HEK293 (cell line): ENCODE measurements around the gene MAN2B1.

Source experiments
- CTCF ChIA-PET: fragments of 350-600 bp; formaldehyde crosslinking; extraction: SDS; loops from one replicate; lab custom pipeline; 2021; ENCODE audit warnings: antibody characterized with exemption; lab: Yijun Ruan, JAX
- POLR2A ChIA-PET: fragments of 300-600 bp; formaldehyde crosslinking; extraction: SDS; loops from one replicate; lab custom pipeline; 2020; ENCODE audit warnings: antibody characterized with exemption, inconsistent platforms; lab: Yijun Ruan, JAX
- H3K27ac ChIP-seq: fragments of 200-500 bp; sonication (Bioruptor generic); 2 replicates; pipeline ENCODE4 v1.5.1; 2014; ENCODE audit warnings: low read depth, low read length, control low read depth, inconsistent platforms; ENCODE audit errors: extremely low read depth
- H3K36me3 ChIP-seq, 2 experiments: fragments of 200-500 bp in 1 of 2; sonication (Bioruptor generic) in 1 of 2; 1 replicate in 1 of 2; 2 replicates in 1 of 2; pipeline ENCODE4 v1.5.1; 2014 to 2017; ENCODE audit warnings: inconsistent platforms in 2 of 2, low read length in 2 of 2; ENCODE audit not compliant: control insufficient read depth in 2 of 2, insufficient read depth in 1 of 2
- H3K4me1 ChIP-seq: fragments of 200-500 bp; sonication (Bioruptor generic); 2 replicates; pipeline ENCODE4 v1.5.1; 2014; ENCODE audit warnings: mild to moderate bottlenecking, low read length, inconsistent platforms; ENCODE audit not compliant: control insufficient read depth, insufficient read depth
- H3K4me3 ChIP-seq: 2 replicates; pipeline ENCODE4 v1.5.1; 2011; ENCODE audit warnings: low read depth, mild to moderate bottlenecking, control low read depth, low read length, moderate library complexity
- H3K9me3 ChIP-seq: fragments of 200-500 bp; sonication (Bioruptor generic); 2 replicates; pipeline ENCODE4 v1.5.1; 2014; ENCODE audit warnings: low read depth, low read length, inconsistent platforms; ENCODE audit not compliant: control insufficient read depth, insufficient read depth
- EGR2 ChIP-seq: fragments of 450-650 bp; formaldehyde crosslinking; IDR thresholded peaks from 2 replicates; pipeline ENCODE4 v1.5.1; 2016; ENCODE audit warnings: low read depth, missing biosample characterization, missing genetic modification characterization
- FEZF1 ChIP-seq: fragments of 450-650 bp; formaldehyde crosslinking; IDR thresholded peaks from 2 replicates; pipeline ENCODE4 v1.5.1; 2016; ENCODE audit warnings: missing biosample characterization, missing genetic modification characterization
- KLF16 ChIP-seq: fragments of 450-650 bp; formaldehyde crosslinking; IDR thresholded peaks from 2 replicates; pipeline ENCODE4 v1.5.1; 2017; ENCODE audit warnings: missing biosample characterization, missing genetic modification characterization
- KLF8 ChIP-seq: fragments of 450-650 bp; formaldehyde crosslinking; IDR thresholded peaks from 2 replicates; pipeline ENCODE4 v1.5.1; 2016; ENCODE audit warnings: missing biosample characterization, missing genetic modification characterization
- SETDB1 ChIP-seq: IDR thresholded peaks from one replicate; pipeline ENCODE4 v1.6.1; 2017; ENCODE audit warnings: mild to moderate bottlenecking, low read length, moderate library complexity, mixed read lengths; ENCODE audit not compliant: insufficient read length
- SP2 ChIP-seq: fragments of 450-650 bp; formaldehyde crosslinking; IDR thresholded peaks from 2 replicates; pipeline ENCODE4 v1.5.1; 2016; ENCODE audit warnings: missing biosample characterization, missing genetic modification characterization
- SP3 ChIP-seq: fragments of 450-650 bp; formaldehyde crosslinking; IDR thresholded peaks from 2 replicates; pipeline ENCODE4 v1.5.1; 2016; ENCODE audit warnings: missing biosample characterization, missing genetic modification characterization
- ZBTB17 ChIP-seq: fragments of 450-650 bp; formaldehyde crosslinking; IDR thresholded peaks from 2 replicates; pipeline ENCODE4 v1.5.1; 2016; ENCODE audit warnings: missing biosample characterization, missing genetic modification characterization
- ZFP69B ChIP-seq: fragments of 450-650 bp; formaldehyde crosslinking; IDR thresholded peaks from 2 replicates; pipeline ENCODE4 v1.5.1; 2016; ENCODE audit warnings: missing biosample characterization, missing genetic modification characterization
- ZNF10 ChIP-seq: fragments of 450-650 bp; formaldehyde crosslinking; IDR thresholded peaks from 2 replicates; pipeline ENCODE4 v1.5.1; 2017; ENCODE audit warnings: missing biosample characterization, missing genetic modification characterization
- ZNF239 ChIP-seq: fragments of 450-650 bp; formaldehyde crosslinking; IDR thresholded peaks from 2 replicates; pipeline ENCODE4 v1.5.1; 2016; ENCODE audit warnings: missing biosample characterization, missing genetic modification characterization
- ZNF629 ChIP-seq: fragments of 450-650 bp; formaldehyde crosslinking; IDR thresholded peaks from 2 replicates; pipeline ENCODE4 v1.5.1; 2017; ENCODE audit warnings: missing biosample characterization, missing genetic modification characterization
- TF ChIP-seq, protein P1 (sequence below): fragments of 450-650 bp; formaldehyde crosslinking; conservative IDR thresholded peaks from 2 replicates; pipeline ENCODE4 v1.5.1; 2016; ENCODE audit warnings: low read depth, missing biosample characterization, missing genetic modification characterization
- TF ChIP-seq, protein P2 (sequence below): fragments of 450-650 bp; formaldehyde crosslinking; IDR thresholded peaks from 2 replicates; pipeline ENCODE4 v1.5.1; 2017; ENCODE audit warnings: missing biosample characterization, missing genetic modification characterization
- TF ChIP-seq, protein P3 (sequence below): sonication (generic); formaldehyde crosslinking; IDR thresholded peaks from 2 replicates; pipeline ENCODE4 v1.8.1; 2022; ENCODE audit warnings: mild to moderate bottlenecking, moderate library complexity, missing genetic modification reagents
- TF ChIP-seq, protein P4 (sequence below): fragments of 450-650 bp; formaldehyde crosslinking; IDR thresholded peaks from 2 replicates; pipeline ENCODE4 v1.5.1; 2016; ENCODE audit warnings: missing biosample characterization, missing genetic modification characterization
- TF ChIP-seq, protein P5 (sequence below): fragments of 450-650 bp; formaldehyde crosslinking; IDR thresholded peaks from 2 replicates; pipeline ENCODE4 v1.5.1; 2016; ENCODE audit warnings: missing biosample characterization, missing genetic modification characterization
- TF ChIP-seq, protein P6 (sequence below): IDR thresholded peaks from 2 replicates; pipeline ENCODE4 v1.6.1; 2011; ENCODE audit warnings: mild to moderate bottlenecking, low read depth, low read length, borderline replicate concordance

The MAN2B1 gene

DNA sequence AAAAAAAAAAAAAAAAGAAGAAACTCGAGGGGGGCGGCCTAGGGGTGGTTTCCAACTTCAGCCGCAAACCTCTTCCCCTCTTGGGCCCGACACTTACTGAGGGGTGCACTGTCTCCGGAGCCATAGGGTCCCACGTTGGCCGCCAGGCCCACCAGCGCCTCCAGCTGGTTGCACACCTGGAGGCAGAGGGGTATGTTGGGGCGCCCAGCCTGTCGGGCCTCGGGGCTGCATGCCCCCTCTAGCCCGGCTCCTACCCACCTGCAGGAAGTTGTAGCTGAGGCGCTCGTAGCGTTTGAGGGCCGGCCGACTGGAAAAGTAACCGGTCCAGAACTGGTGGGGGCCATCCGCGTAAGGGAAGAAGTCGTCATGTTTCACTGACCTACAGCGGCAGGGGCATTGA, 8.6 kb downstream of the MAN2B1 start:
- no peak for TF ChIP-seq ZNF629 (tag by site-specific recombination)
- TF ChIP-seq, all 188 proteins: peak for 0
- H3K9me3 ChIP-seq: no peaks in the 10 kb centered on the region
- no peak overlapping the region for H3K27ac ChIP-seq
- H3K4me1 ChIP-seq: no peaks in the 10 kb centered on the region
- ChIA-PET POLR2A (no interaction called here), CTCF (interaction anchor here (0.7 to 1.3 kb wide), 3 partner anchors 8 to 19 kb away, joined by 4 read pairs; no protein-coding TSS in a partner anchor)
- no peak overlapping the region for H3K4me3 ChIP-seq
- H3K36me3 ChIP-seq: peaks cover 16 to 62% of the 10 kb centered on the region in 2 experiments; a peak in 2 of 3 replicates

DNA sequence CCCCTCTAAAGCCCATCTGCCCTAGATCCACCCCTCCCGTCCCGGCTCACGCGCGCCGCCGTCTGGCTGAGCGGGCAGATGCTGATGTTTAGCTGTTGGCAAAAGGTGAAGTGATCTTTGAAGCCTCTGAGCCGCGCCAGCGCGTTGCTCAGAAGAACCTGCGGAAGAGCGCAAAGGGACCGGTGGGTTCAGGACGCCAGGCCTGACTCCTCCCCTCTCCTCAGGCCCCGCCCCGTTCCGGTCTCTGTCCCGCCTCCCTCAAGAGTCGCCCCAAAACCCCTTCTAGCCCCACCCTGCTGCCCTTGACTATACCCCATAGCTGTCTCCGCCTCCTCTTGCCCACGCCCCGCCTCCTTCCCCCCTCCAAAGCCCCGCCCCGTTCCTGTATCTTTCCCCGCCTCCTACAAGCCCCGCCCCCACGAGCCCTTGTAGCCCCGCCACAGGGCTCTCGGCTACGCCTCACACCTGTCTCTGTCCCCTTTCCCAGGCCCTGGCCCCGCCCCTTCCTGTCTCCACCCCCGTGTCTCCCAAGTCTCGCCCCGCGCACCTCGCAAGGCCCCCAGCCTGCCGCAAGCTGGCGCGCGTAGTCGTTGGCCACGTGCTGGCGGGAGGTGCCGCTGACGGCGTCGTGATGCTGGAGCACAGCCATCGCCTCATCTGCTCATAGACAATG, 9.5 kb downstream of the MAN2B1 start:
- Histone ChIP-seq H3K4me3 (no peak overlapping the region), H3K36me3 (peaks cover 9 to 58% of the 10 kb centered on the region in 2 experiments; a peak in 2 of 3 replicates)
- CTCF ChIA-PET: interaction anchor here (0.7 to 1.3 kb wide), 3 partner anchors 9 to 20 kb away, joined by 4 read pairs; no protein-coding TSS in a partner anchor

DNA sequence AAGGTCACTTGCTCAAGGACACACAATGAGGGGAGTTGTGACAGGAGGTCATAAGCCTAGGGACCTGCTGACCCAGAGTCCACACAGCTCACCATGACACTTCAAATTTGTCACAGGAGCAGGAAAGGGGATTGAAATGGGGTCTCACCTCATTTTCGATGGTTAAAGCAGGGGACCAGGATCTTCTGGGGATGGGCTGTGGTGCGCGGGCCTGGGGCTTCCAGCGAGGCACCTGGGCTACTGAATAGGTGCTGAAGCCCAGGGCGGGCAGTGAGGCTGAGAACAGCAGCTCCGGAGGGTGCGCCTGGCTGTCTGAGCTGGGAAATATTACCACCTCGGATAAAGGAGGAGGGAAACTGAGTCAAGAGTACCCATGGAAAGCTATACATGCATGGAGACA, 11.0 kb downstream of the MAN2B1 start:
- H3K9me3 ChIP-seq: no peaks in the 10 kb centered on the region
- peaks cover 5 to 55% of the 10 kb centered on the region in 2 experiments; a peak in 2 of 3 replicates for H3K36me3 ChIP-seq
- CTCF ChIA-PET: no interaction called here
- H3K4me1 ChIP-seq: no peaks in the 10 kb centered on the region
- no peak overlapping the region for H3K27ac ChIP-seq
- POLR2A ChIA-PET: no interaction called here
- no peak overlapping the region for H3K4me3 ChIP-seq
- TF ChIP-seq ZNF239 (tag by site-specific recombination) (no peak), ZFP69B (tag by site-specific recombination) (no peak), ZNF10 (no peak), FEZF1 (tag by site-specific recombination) (no peak)
- TF ChIP-seq, protein P1, sequence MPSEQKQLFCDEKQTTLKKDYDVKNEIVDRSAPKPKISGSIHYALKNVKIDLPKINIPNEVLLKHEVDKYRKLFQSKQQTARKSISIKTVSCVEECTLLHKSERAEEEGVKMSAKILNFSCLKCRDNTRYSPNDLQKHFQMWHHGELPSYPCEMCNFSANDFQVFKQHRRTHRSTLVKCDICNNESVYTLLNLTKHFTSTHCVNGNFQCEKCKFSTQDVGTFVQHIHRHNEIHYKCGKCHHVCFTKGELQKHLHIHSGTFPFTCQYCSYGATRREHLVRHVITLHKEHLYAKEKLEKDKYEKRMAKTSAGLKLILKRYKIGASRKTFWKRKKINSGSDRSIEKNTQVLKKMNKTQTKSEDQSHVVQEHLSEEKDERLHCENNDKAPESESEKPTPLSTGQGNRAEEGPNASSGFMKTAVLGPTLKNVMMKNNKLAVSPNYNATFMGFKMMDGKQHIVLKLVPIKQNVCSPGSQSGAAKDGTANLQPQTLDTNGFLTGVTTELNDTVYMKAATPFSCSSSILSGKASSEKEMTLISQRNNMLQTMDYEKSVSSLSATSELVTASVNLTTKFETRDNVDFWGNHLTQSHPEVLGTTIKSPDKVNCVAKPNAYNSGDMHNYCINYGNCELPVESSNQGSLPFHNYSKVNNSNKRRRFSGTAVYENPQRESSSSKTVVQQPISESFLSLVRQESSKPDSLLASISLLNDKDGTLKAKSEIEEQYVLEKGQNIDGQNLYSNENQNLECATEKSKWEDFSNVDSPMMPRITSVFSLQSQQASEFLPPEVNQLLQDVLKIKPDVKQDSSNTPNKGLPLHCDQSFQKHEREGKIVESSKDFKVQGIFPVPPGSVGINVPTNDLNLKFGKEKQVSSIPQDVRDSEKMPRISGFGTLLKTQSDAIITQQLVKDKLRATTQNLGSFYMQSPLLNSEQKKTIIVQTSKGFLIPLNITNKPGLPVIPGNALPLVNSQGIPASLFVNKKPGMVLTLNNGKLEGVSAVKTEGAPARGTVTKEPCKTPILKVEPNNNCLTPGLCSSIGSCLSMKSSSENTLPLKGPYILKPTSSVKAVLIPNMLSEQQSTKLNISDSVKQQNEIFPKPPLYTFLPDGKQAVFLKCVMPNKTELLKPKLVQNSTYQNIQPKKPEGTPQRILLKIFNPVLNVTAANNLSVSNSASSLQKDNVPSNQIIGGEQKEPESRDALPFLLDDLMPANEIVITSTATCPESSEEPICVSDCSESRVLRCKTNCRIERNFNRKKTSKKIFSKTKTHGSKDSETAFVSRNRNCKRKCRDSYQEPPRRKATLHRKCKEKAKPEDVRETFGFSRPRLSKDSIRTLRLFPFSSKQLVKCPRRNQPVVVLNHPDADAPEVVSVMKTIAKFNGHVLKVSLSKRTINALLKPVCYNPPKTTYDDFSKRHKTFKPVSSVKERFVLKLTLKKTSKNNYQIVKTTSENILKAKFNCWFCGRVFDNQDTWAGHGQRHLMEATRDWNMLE (tag by site-specific recombination): no peak

More for the DNA sequence above, 9.5 kb downstream of the MAN2B1 start:
- POLR2A ChIA-PET: interaction anchor here (0.5 kb wide), 1 partner anchor 24 kb away, joined by 3 read pairs; no protein-coding TSS in a partner anchor
- TF ChIP-seq SP3 (tag by site-specific recombination) (peak; percentile 38; the same call in 1 of the 2 replicates), KLF8 (tag by site-specific recombination) (0 out of 2 replicates have a peak, but pooled peaks have one; percentile 9), SP2 (peak; percentile 29; the same call in 1 of the 2 replicates), EGR2 (tag by site-specific recombination) (no peak), SETDB1 (no peak), KLF16 (tag by site-specific recombination) (no peak), ZBTB17 (tag by site-specific recombination) (no peak)
- TF ChIP-seq, protein P2, sequence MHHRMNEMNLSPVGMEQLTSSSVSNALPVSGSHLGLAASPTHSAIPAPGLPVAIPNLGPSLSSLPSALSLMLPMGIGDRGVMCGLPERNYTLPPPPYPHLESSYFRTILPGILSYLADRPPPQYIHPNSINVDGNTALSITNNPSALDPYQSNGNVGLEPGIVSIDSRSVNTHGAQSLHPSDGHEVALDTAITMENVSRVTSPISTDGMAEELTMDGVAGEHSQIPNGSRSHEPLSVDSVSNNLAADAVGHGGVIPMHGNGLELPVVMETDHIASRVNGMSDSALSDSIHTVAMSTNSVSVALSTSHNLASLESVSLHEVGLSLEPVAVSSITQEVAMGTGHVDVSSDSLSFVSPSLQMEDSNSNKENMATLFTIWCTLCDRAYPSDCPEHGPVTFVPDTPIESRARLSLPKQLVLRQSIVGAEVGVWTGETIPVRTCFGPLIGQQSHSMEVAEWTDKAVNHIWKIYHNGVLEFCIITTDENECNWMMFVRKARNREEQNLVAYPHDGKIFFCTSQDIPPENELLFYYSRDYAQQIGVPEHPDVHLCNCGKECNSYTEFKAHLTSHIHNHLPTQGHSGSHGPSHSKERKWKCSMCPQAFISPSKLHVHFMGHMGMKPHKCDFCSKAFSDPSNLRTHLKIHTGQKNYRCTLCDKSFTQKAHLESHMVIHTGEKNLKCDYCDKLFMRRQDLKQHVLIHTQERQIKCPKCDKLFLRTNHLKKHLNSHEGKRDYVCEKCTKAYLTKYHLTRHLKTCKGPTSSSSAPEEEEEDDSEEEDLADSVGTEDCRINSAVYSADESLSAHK (tag by site-specific recombination): no peak
- TF ChIP-seq, protein P3, sequence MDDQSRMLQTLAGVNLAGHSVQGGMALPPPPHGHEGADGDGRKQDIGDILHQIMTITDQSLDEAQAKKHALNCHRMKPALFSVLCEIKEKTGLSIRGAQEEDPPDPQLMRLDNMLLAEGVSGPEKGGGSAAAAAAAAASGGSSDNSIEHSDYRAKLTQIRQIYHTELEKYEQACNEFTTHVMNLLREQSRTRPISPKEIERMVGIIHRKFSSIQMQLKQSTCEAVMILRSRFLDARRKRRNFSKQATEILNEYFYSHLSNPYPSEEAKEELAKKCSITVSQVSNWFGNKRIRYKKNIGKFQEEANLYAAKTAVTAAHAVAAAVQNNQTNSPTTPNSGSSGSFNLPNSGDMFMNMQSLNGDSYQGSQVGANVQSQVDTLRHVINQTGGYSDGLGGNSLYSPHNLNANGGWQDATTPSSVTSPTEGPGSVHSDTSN (CRISPR knock-in tag): no peak
- TF ChIP-seq, protein P4, sequence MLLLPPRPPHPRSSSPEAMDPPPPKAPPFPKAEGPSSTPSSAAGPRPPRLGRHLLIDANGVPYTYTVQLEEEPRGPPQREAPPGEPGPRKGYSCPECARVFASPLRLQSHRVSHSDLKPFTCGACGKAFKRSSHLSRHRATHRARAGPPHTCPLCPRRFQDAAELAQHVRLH: no peak
- TF ChIP-seq, protein P5, sequence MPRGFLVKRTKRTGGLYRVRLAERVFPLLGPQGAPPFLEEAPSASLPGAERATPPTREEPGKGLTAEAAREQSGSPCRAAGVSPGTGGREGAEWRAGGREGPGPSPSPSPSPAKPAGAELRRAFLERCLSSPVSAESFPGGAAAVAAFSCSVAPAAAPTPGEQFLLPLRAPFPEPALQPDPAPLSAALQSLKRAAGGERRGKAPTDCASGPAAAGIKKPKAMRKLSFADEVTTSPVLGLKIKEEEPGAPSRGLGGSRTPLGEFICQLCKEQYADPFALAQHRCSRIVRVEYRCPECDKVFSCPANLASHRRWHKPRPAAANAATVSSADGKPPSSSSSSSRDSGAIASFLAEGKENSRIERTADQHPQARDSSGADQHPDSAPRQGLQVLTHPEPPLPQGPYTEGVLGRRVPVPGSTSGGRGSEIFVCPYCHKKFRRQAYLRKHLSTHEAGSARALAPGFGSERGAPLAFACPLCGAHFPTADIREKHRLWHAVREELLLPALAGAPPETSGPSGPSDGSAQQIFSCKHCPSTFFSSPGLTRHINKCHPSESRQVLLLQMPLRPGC (tag by site-specific recombination): no peak
- TF ChIP-seq, protein P6, sequence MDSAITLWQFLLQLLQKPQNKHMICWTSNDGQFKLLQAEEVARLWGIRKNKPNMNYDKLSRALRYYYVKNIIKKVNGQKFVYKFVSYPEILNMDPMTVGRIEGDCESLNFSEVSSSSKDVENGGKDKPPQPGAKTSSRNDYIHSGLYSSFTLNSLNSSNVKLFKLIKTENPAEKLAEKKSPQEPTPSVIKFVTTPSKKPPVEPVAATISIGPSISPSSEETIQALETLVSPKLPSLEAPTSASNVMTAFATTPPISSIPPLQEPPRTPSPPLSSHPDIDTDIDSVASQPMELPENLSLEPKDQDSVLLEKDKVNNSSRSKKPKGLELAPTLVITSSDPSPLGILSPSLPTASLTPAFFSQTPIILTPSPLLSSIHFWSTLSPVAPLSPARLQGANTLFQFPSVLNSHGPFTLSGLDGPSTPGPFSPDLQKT: no peak
- H3K9me3 ChIP-seq: no peaks in the 10 kb centered on the region
- no peak overlapping the region for H3K27ac ChIP-seq
- H3K4me1 ChIP-seq: no peaks in the 10 kb centered on the region
